ENCODE results near the gene A4GALT. TPM values are rescaled to one million over a fixed set of nuclear protein-coding genes. Genes with fewer than 3 reads are reported as not detected.

Gene A4GALT
- total and polyA plus RNA-seq, 2 of the 13 experiments (the other 11 are each of a cell fraction or from before 2014, with no cell fraction given), result 0.09 to 1.1 TPM

DNA sequence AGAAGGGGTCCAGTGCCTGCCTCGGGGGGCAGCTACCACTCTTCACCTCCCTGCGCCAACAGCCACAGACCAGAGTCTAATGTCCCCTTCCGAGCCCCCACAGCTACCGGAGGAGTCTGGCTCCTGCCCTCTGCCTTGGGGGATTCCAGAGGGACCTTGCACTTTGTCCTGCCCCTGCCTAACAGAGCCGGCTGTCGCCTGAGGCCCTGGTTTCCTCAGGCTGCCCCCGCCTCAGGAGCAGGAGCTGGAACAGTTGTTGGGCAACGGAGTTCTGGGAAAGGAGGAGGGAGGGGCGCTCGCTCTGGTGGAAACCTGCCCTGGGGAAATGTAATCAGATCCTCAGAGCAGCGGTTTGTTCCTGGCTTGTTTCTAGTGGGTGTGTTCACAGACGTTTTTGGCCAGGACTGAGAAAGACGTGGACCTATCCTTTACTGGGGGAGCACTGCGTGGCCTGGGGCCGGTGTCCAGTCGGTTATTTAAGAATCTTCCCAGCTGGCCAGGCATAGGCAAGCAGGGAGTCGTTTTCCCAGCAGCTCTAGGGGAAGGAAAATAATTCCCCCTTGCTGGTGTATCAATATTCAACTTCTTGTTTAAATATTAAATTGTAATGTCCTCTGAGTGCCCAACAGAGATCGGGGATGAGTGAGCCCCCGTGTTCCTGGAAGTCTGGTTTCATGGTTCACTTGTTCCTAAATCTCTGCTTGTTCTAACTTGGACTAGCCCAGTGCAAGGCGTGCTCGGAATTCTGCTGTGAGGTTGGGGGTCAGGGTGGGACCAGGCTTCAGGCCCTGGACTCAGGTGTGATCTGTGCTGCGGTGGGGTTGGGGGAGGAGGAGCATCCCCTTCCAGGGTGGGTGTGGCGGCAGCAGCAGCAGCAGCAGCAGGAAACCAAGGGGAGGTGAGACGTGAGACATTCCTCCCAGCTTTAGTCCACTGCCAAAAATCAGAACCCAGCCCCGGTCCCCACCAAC lies 32.1 kb downstream of the A4GALT start (continued):
- TF ChIP-seq, protein P1, sequence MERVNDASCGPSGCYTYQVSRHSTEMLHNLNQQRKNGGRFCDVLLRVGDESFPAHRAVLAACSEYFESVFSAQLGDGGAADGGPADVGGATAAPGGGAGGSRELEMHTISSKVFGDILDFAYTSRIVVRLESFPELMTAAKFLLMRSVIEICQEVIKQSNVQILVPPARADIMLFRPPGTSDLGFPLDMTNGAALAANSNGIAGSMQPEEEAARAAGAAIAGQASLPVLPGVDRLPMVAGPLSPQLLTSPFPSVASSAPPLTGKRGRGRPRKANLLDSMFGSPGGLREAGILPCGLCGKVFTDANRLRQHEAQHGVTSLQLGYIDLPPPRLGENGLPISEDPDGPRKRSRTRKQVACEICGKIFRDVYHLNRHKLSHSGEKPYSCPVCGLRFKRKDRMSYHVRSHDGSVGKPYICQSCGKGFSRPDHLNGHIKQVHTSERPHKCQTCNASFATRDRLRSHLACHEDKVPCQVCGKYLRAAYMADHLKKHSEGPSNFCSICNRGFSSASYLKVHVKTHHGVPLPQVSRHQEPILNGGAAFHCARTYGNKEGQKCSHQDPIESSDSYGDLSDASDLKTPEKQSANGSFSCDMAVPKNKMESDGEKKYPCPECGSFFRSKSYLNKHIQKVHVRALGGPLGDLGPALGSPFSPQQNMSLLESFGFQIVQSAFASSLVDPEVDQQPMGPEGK (CRISPR knock-in tag; IDR thresholded peaks at IDR 0.05), result peak; percentile 95
- TF ChIP-seq SMYD3 (CRISPR knock-in tag; IDR thresholded peaks at IDR 0.05) (no peak), TARDBP (CRISPR knock-in tag; IDR thresholded peaks at IDR 0.05) (peak; percentile 48; the same call in 1 of the 2 replicates), PRMT3 (CRISPR knock-in tag; IDR thresholded peaks at IDR 0.05; ENCODE audit: borderline replicate concordance, low read depth) (no peak), ZFP82 (CRISPR knock-in tag; IDR thresholded peaks at IDR 0.05; ENCODE audit: borderline replicate concordance) (no peak), CBX2 (IDR thresholded peaks at IDR 0.05; ENCODE audit: low read depth, low read length) (no peak), CBX2 (CRISPR knock-in tag; IDR thresholded peaks at IDR 0.05; ENCODE audit: low read depth) (no peak), NONO (IDR thresholded peaks at IDR 0.05) (no peak), NONO (CRISPR knock-in tag; conservative IDR thresholded peaks at IDR 0.05) (0 out of 2 replicates have a peak, but pooled peaks have one; percentile 37), SRSF1 (optimal IDR thresholded peaks at IDR 0.05; ENCODE audit: low read depth, low read length) (peak; percentile 54), MTF2 (CRISPR knock-in tag; IDR thresholded peaks at IDR 0.05; ENCODE audit: borderline replicate concordance) (no peak), SALL1 (CRISPR knock-in tag; IDR thresholded peaks at IDR 0.05) (peak; percentile 56; the same call in 1 of the 2 replicates), HDAC1 (CRISPR knock-in tag; IDR thresholded peaks at IDR 0.05) (peak; percentile 81), ZNF780A (CRISPR knock-in tag; IDR thresholded peaks at IDR 0.05) (peak; percentile 73; the same call in 1 of the 2 replicates), HNF4G (IDR thresholded peaks at IDR 0.05; ENCODE audit: borderline replicate concordance, low read depth, low read length) (peak; percentile 79), HNF4G (CRISPR knock-in tag; IDR thresholded peaks at IDR 0.05; ENCODE audit: borderline replicate concordance, low read depth) (peak; percentile 80), RARA (CRISPR knock-in tag; IDR thresholded peaks at IDR 0.05) (peak; percentile 67), HIVEP1 (CRISPR knock-in tag; IDR thresholded peaks at IDR 0.05) (peak; percentile 56; the same call in 1 of the 2 replicates), PHB2 (IDR thresholded peaks at IDR 0.05; ENCODE audit: partially characterized antibody) (no peak)
- TF ChIP-seq, protein P2, sequence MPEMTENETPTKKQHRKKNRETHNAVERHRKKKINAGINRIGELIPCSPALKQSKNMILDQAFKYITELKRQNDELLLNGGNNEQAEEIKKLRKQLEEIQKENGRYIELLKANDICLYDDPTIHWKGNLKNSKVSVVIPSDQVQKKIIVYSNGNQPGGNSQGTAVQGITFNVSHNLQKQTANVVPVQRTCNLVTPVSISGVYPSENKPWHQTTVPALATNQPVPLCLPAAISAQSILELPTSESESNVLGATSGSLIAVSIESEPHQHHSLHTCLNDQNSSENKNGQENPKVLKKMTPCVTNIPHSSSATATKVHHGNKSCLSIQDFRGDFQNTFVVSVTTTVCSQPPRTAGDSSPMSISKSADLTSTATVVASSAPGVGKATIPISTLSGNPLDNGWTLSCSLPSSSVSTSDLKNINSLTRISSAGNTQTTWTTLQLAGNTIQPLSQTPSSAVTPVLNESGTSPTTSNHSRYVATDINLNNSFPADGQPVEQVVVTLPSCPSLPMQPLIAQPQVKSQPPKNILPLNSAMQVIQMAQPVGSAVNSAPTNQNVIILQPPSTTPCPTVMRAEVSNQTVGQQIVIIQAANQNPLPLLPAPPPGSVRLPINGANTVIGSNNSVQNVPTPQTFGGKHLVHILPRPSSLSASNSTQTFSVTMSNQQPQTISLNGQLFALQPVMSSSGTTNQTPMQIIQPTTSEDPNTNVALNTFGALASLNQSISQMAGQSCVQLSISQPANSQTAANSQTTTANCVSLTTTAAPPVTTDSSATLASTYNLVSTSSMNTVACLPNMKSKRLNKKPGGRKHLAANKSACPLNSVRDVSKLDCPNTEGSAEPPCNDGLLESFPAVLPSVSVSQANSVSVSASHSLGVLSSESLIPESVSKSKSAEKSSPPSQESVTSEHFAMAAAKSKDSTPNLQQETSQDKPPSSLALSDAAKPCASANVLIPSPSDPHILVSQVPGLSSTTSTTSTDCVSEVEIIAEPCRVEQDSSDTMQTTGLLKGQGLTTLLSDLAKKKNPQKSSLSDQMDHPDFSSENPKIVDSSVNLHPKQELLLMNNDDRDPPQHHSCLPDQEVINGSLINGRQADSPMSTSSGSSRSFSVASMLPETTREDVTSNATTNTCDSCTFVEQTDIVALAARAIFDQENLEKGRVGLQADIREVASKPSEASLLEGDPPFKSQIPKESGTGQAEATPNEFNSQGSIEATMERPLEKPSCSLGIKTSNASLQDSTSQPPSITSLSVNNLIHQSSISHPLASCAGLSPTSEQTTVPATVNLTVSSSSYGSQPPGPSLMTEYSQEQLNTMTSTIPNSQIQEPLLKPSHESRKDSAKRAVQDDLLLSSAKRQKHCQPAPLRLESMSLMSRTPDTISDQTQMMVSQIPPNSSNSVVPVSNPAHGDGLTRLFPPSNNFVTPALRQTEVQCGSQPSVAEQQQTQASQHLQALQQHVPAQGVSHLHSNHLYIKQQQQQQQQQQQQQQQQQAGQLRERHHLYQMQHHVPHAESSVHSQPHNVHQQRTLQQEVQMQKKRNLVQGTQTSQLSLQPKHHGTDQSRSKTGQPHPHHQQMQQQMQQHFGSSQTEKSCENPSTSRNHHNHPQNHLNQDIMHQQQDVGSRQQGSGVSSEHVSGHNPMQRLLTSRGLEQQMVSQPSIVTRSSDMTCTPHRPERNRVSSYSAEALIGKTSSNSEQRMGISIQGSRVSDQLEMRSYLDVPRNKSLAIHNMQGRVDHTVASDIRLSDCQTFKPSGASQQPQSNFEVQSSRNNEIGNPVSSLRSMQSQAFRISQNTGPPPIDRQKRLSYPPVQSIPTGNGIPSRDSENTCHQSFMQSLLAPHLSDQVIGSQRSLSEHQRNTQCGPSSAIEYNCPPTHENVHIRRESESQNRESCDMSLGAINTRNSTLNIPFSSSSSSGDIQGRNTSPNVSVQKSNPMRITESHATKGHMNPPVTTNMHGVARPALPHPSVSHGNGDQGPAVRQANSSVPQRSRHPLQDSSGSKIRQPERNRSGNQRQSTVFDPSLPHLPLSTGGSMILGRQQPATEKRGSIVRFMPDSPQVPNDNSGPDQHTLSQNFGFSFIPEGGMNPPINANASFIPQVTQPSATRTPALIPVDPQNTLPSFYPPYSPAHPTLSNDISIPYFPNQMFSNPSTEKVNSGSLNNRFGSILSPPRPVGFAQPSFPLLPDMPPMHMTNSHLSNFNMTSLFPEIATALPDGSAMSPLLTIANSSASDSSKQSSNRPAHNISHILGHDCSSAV (CRISPR knock-in tag; IDR thresholded peaks at IDR 0.05; ENCODE audit: borderline replicate concordance), result no peak

Measured in HepG2 (cell line).